Panc1 (cell line): ENCODE results near the gene PTTG1IP2. TPM values are rescaled to one million over a fixed set of nuclear protein-coding genes. Genes with fewer than 3 reads are reported as not detected.

Experiments used
- ATAC-seq: fragments of 200-7000 bp; cut with Tn5 transposase; 2 replicates; pipeline ENCODE4 v1.9.1; 2020; ENCODE audit warnings: mild to moderate bottlenecking, moderate library complexity
- BruUV-seq: library from RNA; stranded (reverse); fragments of 400-500 nt; replicated peaks from 2 replicates; lab custom pipeline; 2021; lab: Mats Ljungman, UMichigan
- CTCF ChIA-PET: fragments of 300-600 bp; sonication (Branson Sonifier 250); formaldehyde crosslinking; loops from one replicate; lab custom pipeline; 2022; ENCODE audit warnings: antibody characterized with exemption; lab: Charles Lee
- POLR2A ChIA-PET: fragments of 300-600 bp; sonication (Branson Sonifier 250); formaldehyde crosslinking; loops from one replicate; lab custom pipeline; 2022; ENCODE audit warnings: antibody characterized with exemption; lab: Charles Lee
- DNase-seq: peaks from one replicate; pipeline ENCODE4 v3.0.0-alpha.2; 2010; ENCODE audit warnings: low read depth, low spot score
- H3K27ac ChIP-seq: 2 replicates; pipeline ENCODE4 v1.5.1; 2011; ENCODE audit warnings: mild to moderate bottlenecking, low read length, inconsistent platforms
- H3K27me3 ChIP-seq: fragments of 200-500 bp; sonication (Bioruptor generic); 2 replicates; pipeline ENCODE4 v1.6.0; 2014; ENCODE audit warnings: low read length, inconsistent platforms; ENCODE audit not compliant: control insufficient read depth, insufficient read depth
- H3K36me3 ChIP-seq: fragments of 200-500 bp; sonication (Bioruptor generic); 2 replicates; pipeline ENCODE4 v1.5.1; 2014; ENCODE audit warnings: inconsistent platforms, mild to moderate bottlenecking, low read length, moderate library complexity; ENCODE audit not compliant: control insufficient read depth, insufficient read depth
- H3K4me1 ChIP-seq: 2 replicates; pipeline ENCODE4 v1.5.1; 2011; ENCODE audit warnings: inconsistent platforms, mild to moderate bottlenecking, low read length, moderate library complexity; ENCODE audit not compliant: control insufficient read depth, insufficient read depth
- H3K4me3 ChIP-seq, 2 experiments: 2 replicates each; pipeline ENCODE4 v1.5.1; 2011 to 2012; ENCODE audit warnings: low read depth in 2 of 2, low read length in 2 of 2, mild to moderate bottlenecking in 2 of 2, inconsistent platforms in 1 of 2, moderate library complexity in 1 of 2
- H3K9me3 ChIP-seq: fragments of 200-500 bp; sonication (Bioruptor generic); 2 replicates; pipeline ENCODE4 v1.5.1; 2014; ENCODE audit warnings: low read depth, mild to moderate bottlenecking, inconsistent platforms, low read length, moderate library complexity; ENCODE audit not compliant: control insufficient read depth, insufficient read depth
- CTCF ChIP-seq: fragments of 450-650 bp; IDR thresholded peaks from 2 replicates; pipeline ENCODE4 v1.5.1; 2017; ENCODE audit warnings: mild to moderate bottlenecking
- POLR2AphosphoS5 ChIP-seq: IDR thresholded peaks from 2 replicates; pipeline ENCODE4 v1.6.1; 2012; ENCODE audit warnings: mild to moderate bottlenecking, low read depth, low read length, moderate library complexity
- REST ChIP-seq, 2 experiments: IDR thresholded peaks; 2 replicates each; pipeline ENCODE4 v1.6.1; 2011 to 2012; ENCODE audit warnings: low read depth in 2 of 2, control low read depth in 1 of 2, low read length in 1 of 2, mild to moderate bottlenecking in 1 of 2, moderate library complexity in 1 of 2; ENCODE audit not compliant: insufficient read depth in 1 of 2
- SIN3A ChIP-seq: IDR thresholded peaks from 2 replicates; pipeline ENCODE4 v1.6.1; 2012; ENCODE audit warnings: low read depth, mild to moderate bottlenecking, low read length, moderate library complexity, borderline replicate concordance; ENCODE audit not compliant: insufficient read depth
- TCF7L2 ChIP-seq: IDR thresholded peaks from 2 replicates; pipeline ENCODE4 v1.6.1; 2011; ENCODE audit warnings: mild to moderate bottlenecking, low read depth, low read length, inconsistent platforms
- in situ Hi-C: cut with HindIII; loops from 2 replicates; pipeline ENCODE4 v1.10.0; 2016; ENCODE audit warnings: low sequenced_read_pairs, low pct_unique_long_range_greater_than_20kb
- intact Hi-C: fragments of 100-400 bp; cut with micrococcal nuclease; formaldehyde crosslinking; loops from one replicate; pipeline ENCODE4 v1.10.0; 2022; ENCODE audit not compliant: unreplicated experiment
- total RNA-seq: library from RNA; stranded (reverse); gene quantifications from one replicate; pipeline ENCODE4 v1.2.1, GENCODE V29; 2021; ENCODE audit not compliant: unreplicated experiment

Gene PTTG1IP2
- total RNA-seq, 1 experiment from 2014 or later, result not detected

- Histone ChIP-seq H3K27me3 (no peaks in the 10 kb centered on the region), H3K4me3 (no peak overlapping the region), H3K4me1 (no peaks in the 10 kb centered on the region), H3K9me3 (no peaks in the 10 kb centered on the region), H3K27ac (no peak overlapping the region), H3K36me3 (no peaks in the 10 kb centered on the region)
- ChIA-PET POLR2A (no interaction called here), CTCF (no interaction called here)
- DNase-seq, result no peak
- BruUV-seq, result no TSS peak
- in situ Hi-C loops (no loop called here), intact Hi-C loops (no loop called here)
- ATAC-seq, result no peak
- no peak for TF ChIP-seq TCF7L2
- no peak for TF ChIP-seq CTCF
- no peak for TF ChIP-seq REST (IDR thresholded peaks at IDR 0.05; ENCODE audit: insufficient read depth in 1 of 2, low read depth in 2 of 2, low read length in 1 of 2)
- no peak for TF ChIP-seq POLR2AphosphoS5
- no peak for TF ChIP-seq SIN3A
Measured at GRCh38 chr7:90560730-90561129, 91.3 kb downstream of the PTTG1IP2 start.

Other genes with a start within 250 kb of the PTTG1IP2 start
- 0.51 TPM for gene CFAP69, start 224.5 kb upstream of the PTTG1IP2 start, total RNA-seq
- not detected for gene FAM237B, start 148.3 kb upstream of the PTTG1IP2 start, total RNA-seq
- gene GTPBP10, start 122.9 kb upstream of the PTTG1IP2 start, total RNA-seq, result 23.7 TPM
- 25.5 TPM for gene CLDN12, start 66.2 kb upstream of the PTTG1IP2 start, total RNA-seq
- gene CDK14, start 126.7 kb downstream of the PTTG1IP2 start, total RNA-seq, result 3.0 TPM